Esophagus squamous epithelium (tissue), 5 donors: ENCODE results near the gene WNK1. TPM values are rescaled to one million over a fixed set of nuclear protein-coding genes. Genes with fewer than 3 reads are reported as not detected.

Experiments used
- DNase-seq: peaks from one replicate; lab custom pipeline; 2025; lab: John Stamatoyannopoulos, UW
- H3K27ac ChIP-seq, 4 donors: fragments of 200-600 bp; sonication (generic); one replicate each; pipeline ENCODE4 v1.5.1; 2016 to 2019; ENCODE audit warnings: mild to moderate bottlenecking in 1 of 4
- H3K27me3 ChIP-seq, 4 donors: fragments of 200-600 bp; sonication (generic); 1 replicate in 3 of 4; 2 replicates in 1 of 4; pipeline versions ENCODE4 v1.5.1 to v1.6.0; 2017 to 2021; ENCODE audit warnings: antibody characterized with exemption in 1 of 4
- H3K36me3 ChIP-seq, 3 donors: fragments of 200-600 bp; sonication (generic); one replicate each; pipeline ENCODE4 v1.5.1; 2016 to 2019
- H3K4me1 ChIP-seq, 3 donors: fragments of 200-600 bp; sonication (generic); one replicate each; pipeline ENCODE4 v1.5.1; 2017 to 2019
- H3K4me3 ChIP-seq, 4 donors: fragments of 200-600 bp; sonication (generic); 1 replicate in 3 of 4; 2 replicates in 1 of 4; pipeline ENCODE4 v1.5.1; 2016 to 2019; ENCODE audit warnings: mild to moderate bottlenecking in 2 of 4, moderate library complexity in 1 of 4
- H3K9me3 ChIP-seq, 3 donors: fragments of 200-600 bp; sonication (generic); one replicate each; pipeline ENCODE4 v1.5.1; 2016 to 2019
- CTCF ChIP-seq, 6 experiments: fragments of 450-650 bp in 4 of 6; fragments of 200-600 bp in 2 of 6; sonication (generic) in 2 of 6; IDR thresholded peaks; one replicate each; pipeline ENCODE4 v1.5.1; 2016 to 2019; ENCODE audit warnings: antibody characterized with exemption in 6 of 6, mild to moderate bottlenecking in 4 of 6, moderate library complexity in 4 of 6
- POLR2A ChIP-seq, 4 donors: fragments of 450-650 bp; IDR thresholded peaks; one replicate each; pipeline ENCODE4 v1.6.1; 2017; ENCODE audit warnings: antibody characterized with exemption in 4 of 4, mild to moderate bottlenecking in 4 of 4, moderate library complexity in 3 of 4
- WGBS, 2 donors: methylation state at CpG; one replicate each; pipeline ENCODE4 v1.1.5; 2018; 5-methylcytosine and 5-hydroxymethylcytosine counted together
- intact Hi-C: fragments of 100-400 bp; cut with DNase I; formaldehyde crosslinking; loops from one replicate; pipeline ENCODE4 v1.15.0; 2022
- total RNA-seq, 4 donors: library from RNA; depleted of rRNA; stranded (reverse); fragments of >200 nt; gene quantifications; one replicate each; pipeline ENCODE4 v1.1.0, GENCODE V29; 2016
- donor health status: DM: yes; HTN: yes; CAD: no.

Gene WNK1
- total RNA-seq, 4 donors from 2014 or later, result 120 to 269 (median 204) TPM

GRCh38 chr12:851913-852312 is 99.5 kb downstream of the WNK1 start:
- WGBS, 2 donors, result 38% methylated on average over 3 of the region's 3 CpGs
- H3K27me3 ChIP-seq, result no peaks in the 10 kb centered on the region
- DNase-seq, result no peak
- H3K27ac ChIP-seq, result peak overlapping the region; percentile 77 to 85 (median 82)
- intact Hi-C loops, result no loop called here
- TF ChIP-seq CTCF (IDR thresholded peaks at IDR 0.05) (no peak), POLR2A (IDR thresholded peaks at IDR 0.05) (no peak)
- H3K36me3 ChIP-seq, result peaks cover 0 to 4% (median 0%) of the 10 kb centered on the region in 3 donors
- peaks cover 10 to 87% (median 53%) of the 10 kb centered on the region in 3 donors for H3K4me1 ChIP-seq
- peak overlapping the region in 3 of 4 donors; percentile 20 to 43 (median 23) for H3K4me3 ChIP-seq
- no peaks in the 10 kb centered on the region for H3K9me3 ChIP-seq

- H3K27me3 ChIP-seq, result no peaks in the 10 kb centered on the region
- H3K4me3 ChIP-seq, result peak overlapping the region in 2 of 4 donors; percentile 21 to 43
- H3K9me3 ChIP-seq, result no peaks in the 10 kb centered on the region
- DNase-seq, result no peak
- H3K27ac ChIP-seq, result peak overlapping the region; percentile 71 to 85 (median 82)
- no peak for TF ChIP-seq POLR2A (IDR thresholded peaks at IDR 0.05)
- no peak for TF ChIP-seq CTCF (IDR thresholded peaks at IDR 0.05)
- H3K4me1 ChIP-seq, result peaks cover 10 to 87% (median 55%) of the 10 kb centered on the region in 3 donors
- peaks cover 0 to 3% (median 0%) of the 10 kb centered on the region in 3 donors for H3K36me3 ChIP-seq
- intact Hi-C loops, result no loop called here
Measured at GRCh38 chr12:852864-853263, 100.5 kb downstream of the WNK1 start.

GRCh38 chr12:857611-858010 is 105.2 kb downstream of the WNK1 start:
- Histone ChIP-seq H3K9me3 (no peaks in the 10 kb centered on the region), H3K27ac (peak overlapping the region; percentile 71 to 85 (median 80)), H3K36me3 (peaks cover 0 to 49% (median 4%) of the 10 kb centered on the region in 3 donors), H3K4me3 (no peak overlapping the region), H3K27me3 (no peaks in the 10 kb centered on the region), H3K4me1 (peaks cover 0 to 100% (median 49%) of the 10 kb centered on the region in 3 donors)
- TF ChIP-seq CTCF (IDR thresholded peaks at IDR 0.05) (no peak), POLR2A (IDR thresholded peaks at IDR 0.05) (no peak)
- intact Hi-C loops, result no loop called here
- no peak for DNase-seq
- 39 to 55% methylated on average over 5 of the region's 5 CpGs for WGBS, 2 donors

- Histone ChIP-seq H3K27me3 (no peaks in the 10 kb centered on the region), H3K4me3 (peak overlapping the region in 3 of 4 donors; percentile 2 to 33 (median 24)), H3K36me3 (peaks cover 4 to 97% (median 13%) of the 10 kb centered on the region in 3 donors), H3K27ac (peak overlapping the region; percentile 47 to 85 (median 73)), H3K4me1 (peaks cover 0 to 69% (median 13%) of the 10 kb centered on the region in 3 donors), H3K9me3 (no peaks in the 10 kb centered on the region)
- no peak for TF ChIP-seq POLR2A (IDR thresholded peaks at IDR 0.05)
- no peak for TF ChIP-seq CTCF (IDR thresholded peaks at IDR 0.05)
- WGBS, 2 donors, result 53 to 71% methylated on average over 4 of the region's 4 CpGs
- DNase-seq, result no peak
- intact Hi-C loops, result no loop called here
Measured at GRCh38 chr12:862303-862911, 110.0 kb downstream of the WNK1 start.

GRCh38 chr12:863285-863684 is 110.9 kb downstream of the WNK1 start:
- no peaks in the 10 kb centered on the region for H3K27me3 ChIP-seq
- H3K9me3 ChIP-seq, result no peaks in the 10 kb centered on the region
- DNase-seq, result no peak
- intact Hi-C loops, result no loop called here
- H3K27ac ChIP-seq, result peak overlapping the region in 3 of 4 donors; percentile 61 to 85 (median 85)
- peaks cover 4 to 100% (median 18%) of the 10 kb centered on the region in 3 donors for H3K36me3 ChIP-seq
- H3K4me3 ChIP-seq, result peak overlapping the region in 2 of 4 donors; percentile 24 to 33
- peaks cover 0 to 60% (median 9%) of the 10 kb centered on the region in 3 donors for H3K4me1 ChIP-seq
- WGBS, 2 donors, result 70 to 72% methylated on average over 1 of the region's 1 CpG
- TF ChIP-seq CTCF (IDR thresholded peaks at IDR 0.05) (no peak), POLR2A (IDR thresholded peaks at IDR 0.05) (no peak)
